Measurements from ENCODE around the gene TMIGD2.

Gene TMIGD2

GRCh38 chr19:4305659-4306058 lies 3.5 kb upstream of the TMIGD2 start:
- H3K9me3 ChIP-seq (ENCODE audit: insufficient read depth, low read depth, low read length), result no peaks in the 10 kb centered on the region
- H3K27me3 ChIP-seq (ENCODE audit: insufficient read depth, low read length), result no peaks in the 10 kb centered on the region
- 92% methylated on average over 16 of the region's 16 CpGs for WGBS
- no peak overlapping the region for H3K4me3 ChIP-seq (ENCODE audit: low read length)
- H3K27ac ChIP-seq (ENCODE audit: low read depth, low read length), result no peak overlapping the region
- H3K4me1 ChIP-seq (ENCODE audit: insufficient read depth, low read length), result peaks cover 9% of the 10 kb centered on the region
- peaks cover 34% of the 10 kb centered on the region for H3K36me3 ChIP-seq (ENCODE audit: insufficient read depth, low read length)
- H3K9ac ChIP-seq (ENCODE audit: low read depth, low read length), result no peak overlapping the region

DNA sequence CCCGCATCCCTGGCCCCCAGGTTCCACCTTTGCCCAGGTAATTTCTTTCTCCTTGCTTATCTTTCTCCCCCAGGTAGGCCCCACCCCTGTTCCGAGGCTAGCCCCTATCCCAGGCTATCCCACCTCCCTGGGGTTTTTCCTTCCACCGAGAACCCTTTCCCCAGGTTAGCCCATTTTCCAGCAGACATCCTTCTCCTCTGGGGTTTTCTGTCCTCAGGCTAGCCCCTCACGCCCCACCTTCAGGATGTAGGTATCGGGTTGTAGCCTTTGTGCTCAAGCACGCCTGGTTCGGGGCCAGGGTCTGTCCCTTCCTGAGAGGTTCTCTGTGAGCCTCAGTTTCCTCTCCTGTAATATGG lies 3.0 kb upstream of the TMIGD2 start:
- Histone ChIP-seq H3K27me3 (ENCODE audit: insufficient read depth, low read length) (no peaks in the 10 kb centered on the region), H3K4me1 (ENCODE audit: insufficient read depth, low read length) (peaks cover 9% of the 10 kb centered on the region), H3K36me3 (ENCODE audit: insufficient read depth, low read length) (peaks cover 30% of the 10 kb centered on the region), H3K27ac (ENCODE audit: low read depth, low read length) (no peak overlapping the region), H3K9me3 (ENCODE audit: insufficient read depth, low read depth, low read length) (no peaks in the 10 kb centered on the region), H3K9ac (ENCODE audit: low read depth, low read length) (no peak overlapping the region), H3K4me3 (ENCODE audit: low read length) (peak overlapping the region; percentile 43; the same call in 1 of the 2 replicates)
- WGBS, result 76% methylated on average over 7 of the region's 7 CpGs

GRCh38 chr19:4304538-4305256 lies 2.5 kb upstream of the TMIGD2 start, which contains the start of gene FSD1:
TSS of gene FSD1 (plus strand) at chr19:4304598. CDS start at chr19:4304747, 149 bp downstream.
- peaks cover 9% of the 10 kb centered on the region for H3K4me1 ChIP-seq (ENCODE audit: insufficient read depth, low read length)
- H3K36me3 ChIP-seq (ENCODE audit: insufficient read depth, low read length), result peaks cover 26% of the 10 kb centered on the region
- H3K9ac ChIP-seq (ENCODE audit: low read depth, low read length), result no peak within 1 kb of the TSS
- H3K27me3 ChIP-seq (ENCODE audit: insufficient read depth, low read length), result no peaks in the 10 kb centered on the region
- no peak within 1 kb of the TSS for H3K27ac ChIP-seq (ENCODE audit: low read depth, low read length)
- H3K4me3 ChIP-seq (ENCODE audit: low read length), result peak within 1 kb of the TSS; percentile 43
- WGBS, result 2% methylated on average over 59 of the region's 63 CpGs
- H3K9me3 ChIP-seq (ENCODE audit: insufficient read depth, low read depth, low read length), result no peaks in the 10 kb centered on the region

- Histone ChIP-seq H3K9me3 (ENCODE audit: insufficient read depth, low read depth, low read length) (no peaks in the 10 kb centered on the region), H3K27me3 (ENCODE audit: insufficient read depth, low read length) (no peaks in the 10 kb centered on the region), H3K27ac (ENCODE audit: low read depth, low read length) (no peak overlapping the region), H3K4me1 (ENCODE audit: insufficient read depth, low read length) (peaks cover 9% of the 10 kb centered on the region), H3K4me3 (ENCODE audit: low read length) (peak overlapping the region; percentile 43), H3K9ac (ENCODE audit: low read depth, low read length) (no peak overlapping the region), H3K36me3 (ENCODE audit: insufficient read depth, low read length) (peaks cover 21% of the 10 kb centered on the region)
- 64% methylated on average over 18 of the region's 18 CpGs for WGBS
These were observed 1.8 kb upstream of the TMIGD2 start for GRCh38 chr19:4303819-4304537.

GRCh38 chr19:4301590-4302242 lies 473 bp downstream of the TMIGD2 start:
- Histone ChIP-seq H3K4me1 (ENCODE audit: insufficient read depth, low read length) (peaks cover 9% of the 10 kb centered on the region), H3K9me3 (ENCODE audit: insufficient read depth, low read depth, low read length) (no peaks in the 10 kb centered on the region), H3K9ac (ENCODE audit: low read depth, low read length) (no peak overlapping the region), H3K27ac (ENCODE audit: low read depth, low read length) (no peak overlapping the region), H3K36me3 (ENCODE audit: insufficient read depth, low read length) (peaks cover 6% of the 10 kb centered on the region), H3K27me3 (ENCODE audit: insufficient read depth, low read length) (no peaks in the 10 kb centered on the region), H3K4me3 (ENCODE audit: low read length) (no peak overlapping the region)
- 56% methylated on average over 12 of the region's 13 CpGs for WGBS

- 95% methylated on average over 3 of the region's 3 CpGs for WGBS
- H3K27me3 ChIP-seq (ENCODE audit: insufficient read depth, low read length), result no peaks in the 10 kb centered on the region
These were observed 1.6 kb downstream of the TMIGD2 start for GRCh38 chr19:4300589-4300988.

GRCh38 chr19:4298810-4299550 lies 3.2 kb downstream of the TMIGD2 start:
- Histone ChIP-seq H3K27me3 (ENCODE audit: insufficient read depth, low read length) (no peaks in the 10 kb centered on the region), H3K27ac (ENCODE audit: low read depth, low read length) (no peak overlapping the region), H3K9ac (ENCODE audit: low read depth, low read length) (no peak overlapping the region), H3K36me3 (ENCODE audit: insufficient read depth, low read length) (no peaks in the 10 kb centered on the region), H3K9me3 (ENCODE audit: insufficient read depth, low read depth, low read length) (no peaks in the 10 kb centered on the region), H3K4me3 (ENCODE audit: low read length) (no peak overlapping the region), H3K4me1 (ENCODE audit: insufficient read depth, low read length) (peaks cover 6% of the 10 kb centered on the region; the same call in 1 of the 2 replicates)
- 92% methylated on average over 8 of the region's 8 CpGs for WGBS

More at GRCh38 chr19:4300589-4300988, 1.6 kb downstream of the TMIGD2 start:
- Histone ChIP-seq H3K36me3 (ENCODE audit: insufficient read depth, low read length) (no peaks in the 10 kb centered on the region), H3K9ac (ENCODE audit: low read depth, low read length) (no peak overlapping the region), H3K9me3 (ENCODE audit: insufficient read depth, low read depth, low read length) (no peaks in the 10 kb centered on the region), H3K4me3 (ENCODE audit: low read length) (no peak overlapping the region), H3K4me1 (ENCODE audit: insufficient read depth, low read length) (peaks cover 9% of the 10 kb centered on the region), H3K27ac (ENCODE audit: low read depth, low read length) (no peak overlapping the region)

DNA sequence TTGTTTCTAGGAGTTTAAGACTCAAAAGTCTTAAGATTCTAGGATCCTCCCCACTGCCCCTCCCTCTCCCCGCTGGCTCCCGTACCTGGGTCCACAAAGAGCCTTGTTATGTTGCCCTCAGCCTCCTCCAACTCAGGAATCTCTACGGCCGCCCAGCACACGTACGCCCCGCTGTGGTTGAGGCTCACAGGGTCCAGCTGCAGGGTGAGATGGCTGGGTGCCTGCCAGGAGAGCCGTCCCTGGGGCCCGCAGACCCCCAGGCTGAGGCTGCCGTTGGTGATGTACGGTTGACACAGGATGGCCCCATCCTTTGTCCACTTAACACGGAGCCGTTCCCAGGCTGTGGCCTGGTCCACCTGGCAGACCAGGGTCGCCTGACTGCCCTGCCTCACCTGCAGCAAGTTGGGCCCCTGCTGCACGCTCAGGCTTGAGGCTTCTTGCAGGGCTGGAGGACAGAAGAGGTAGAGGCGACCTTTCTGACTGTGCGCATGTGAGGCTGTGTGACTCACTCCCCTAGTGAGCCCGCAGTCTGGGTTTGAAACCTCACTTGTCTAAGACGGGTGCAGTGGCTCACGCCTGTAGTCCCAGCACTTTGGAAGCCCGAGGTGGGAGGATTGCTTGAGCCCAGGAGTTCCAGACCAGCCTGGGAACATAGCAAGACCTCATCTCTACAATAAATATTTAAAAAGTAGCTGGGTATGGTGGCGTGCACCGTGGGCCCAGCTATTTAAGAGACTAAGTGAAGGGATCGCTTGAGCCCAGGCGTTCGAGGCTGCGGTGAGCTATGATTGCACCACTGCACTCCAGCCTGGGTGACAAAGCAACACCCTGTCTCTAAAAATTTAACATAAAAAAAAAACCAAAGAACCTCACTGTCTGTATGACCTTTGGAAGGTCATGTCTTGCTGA lies 4.0 kb downstream of the TMIGD2 start:
- H3K4me1 ChIP-seq (ENCODE audit: insufficient read depth, low read length), result peaks cover 6% of the 10 kb centered on the region; the same call in 1 of the 2 replicates
- 85% methylated on average over 27 of the region's 27 CpGs for WGBS
- no peak overlapping the region for H3K9ac ChIP-seq (ENCODE audit: low read depth, low read length)

DNA sequence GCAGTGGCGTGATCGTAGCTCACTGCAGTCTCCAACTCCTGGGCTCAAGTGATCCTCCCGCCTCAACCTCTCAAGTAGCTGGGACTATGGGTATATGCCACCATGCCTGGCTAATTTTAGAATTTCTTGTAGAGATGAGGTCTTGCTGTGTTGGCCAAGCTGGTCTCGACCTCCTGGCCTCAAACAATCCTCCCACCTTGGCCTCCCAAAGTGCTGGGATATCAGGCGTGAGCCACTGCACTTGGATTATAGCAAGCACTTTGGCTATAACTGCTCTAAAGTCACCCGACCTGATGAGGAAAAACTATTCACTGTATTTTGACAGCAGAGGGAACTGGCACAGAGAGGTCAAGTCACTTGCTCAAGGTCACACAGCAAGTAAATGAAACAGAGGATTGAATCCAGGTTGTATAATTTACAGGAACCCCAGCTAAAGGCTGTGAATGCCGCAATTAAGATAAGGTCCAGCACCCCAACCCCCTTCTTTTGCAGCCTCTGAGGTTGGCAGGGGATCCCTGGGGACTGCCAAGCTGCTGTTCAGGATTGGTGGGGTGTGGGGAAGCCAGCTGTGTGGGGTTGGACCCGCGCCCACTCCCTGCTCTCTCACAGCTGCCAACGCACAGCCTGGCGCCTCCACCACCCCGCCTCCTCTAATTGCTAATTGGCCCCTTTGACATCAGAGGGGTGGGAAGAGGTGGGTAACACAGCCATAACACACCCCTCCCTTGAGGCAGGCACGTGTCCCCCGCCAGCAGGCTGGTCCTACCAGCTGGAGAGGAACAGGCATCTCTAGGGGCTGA lies 6.0 kb downstream of the TMIGD2 start:
- WGBS, result 73% methylated on average over 9 of the region's 14 CpGs
- H3K9me3 ChIP-seq (ENCODE audit: insufficient read depth, low read depth, low read length), result no peaks in the 10 kb centered on the region
- H3K4me1 ChIP-seq (ENCODE audit: insufficient read depth, low read length), result no peaks in the 10 kb centered on the region
- no peaks in the 10 kb centered on the region for H3K27me3 ChIP-seq (ENCODE audit: insufficient read depth, low read length)
- H3K27ac ChIP-seq (ENCODE audit: low read depth, low read length), result no peak overlapping the region
- no peaks in the 10 kb centered on the region for H3K36me3 ChIP-seq (ENCODE audit: insufficient read depth, low read length)
- no peak overlapping the region for H3K4me3 ChIP-seq (ENCODE audit: low read length)
- H3K9ac ChIP-seq (ENCODE audit: low read depth, low read length), result no peak overlapping the region

More for the DNA sequence above, 4.0 kb downstream of the TMIGD2 start:
- Histone ChIP-seq H3K4me3 (ENCODE audit: low read length) (no peak overlapping the region), H3K27ac (ENCODE audit: low read depth, low read length) (no peak overlapping the region), H3K9me3 (ENCODE audit: insufficient read depth, low read depth, low read length) (no peaks in the 10 kb centered on the region), H3K36me3 (ENCODE audit: insufficient read depth, low read length) (no peaks in the 10 kb centered on the region), H3K27me3 (ENCODE audit: insufficient read depth, low read length) (no peaks in the 10 kb centered on the region)
